ENCODE data around the gene PML. TPM values are rescaled to one million over a fixed set of nuclear protein-coding genes. Genes with fewer than 3 reads are reported as not detected.

PML gene, protein sequence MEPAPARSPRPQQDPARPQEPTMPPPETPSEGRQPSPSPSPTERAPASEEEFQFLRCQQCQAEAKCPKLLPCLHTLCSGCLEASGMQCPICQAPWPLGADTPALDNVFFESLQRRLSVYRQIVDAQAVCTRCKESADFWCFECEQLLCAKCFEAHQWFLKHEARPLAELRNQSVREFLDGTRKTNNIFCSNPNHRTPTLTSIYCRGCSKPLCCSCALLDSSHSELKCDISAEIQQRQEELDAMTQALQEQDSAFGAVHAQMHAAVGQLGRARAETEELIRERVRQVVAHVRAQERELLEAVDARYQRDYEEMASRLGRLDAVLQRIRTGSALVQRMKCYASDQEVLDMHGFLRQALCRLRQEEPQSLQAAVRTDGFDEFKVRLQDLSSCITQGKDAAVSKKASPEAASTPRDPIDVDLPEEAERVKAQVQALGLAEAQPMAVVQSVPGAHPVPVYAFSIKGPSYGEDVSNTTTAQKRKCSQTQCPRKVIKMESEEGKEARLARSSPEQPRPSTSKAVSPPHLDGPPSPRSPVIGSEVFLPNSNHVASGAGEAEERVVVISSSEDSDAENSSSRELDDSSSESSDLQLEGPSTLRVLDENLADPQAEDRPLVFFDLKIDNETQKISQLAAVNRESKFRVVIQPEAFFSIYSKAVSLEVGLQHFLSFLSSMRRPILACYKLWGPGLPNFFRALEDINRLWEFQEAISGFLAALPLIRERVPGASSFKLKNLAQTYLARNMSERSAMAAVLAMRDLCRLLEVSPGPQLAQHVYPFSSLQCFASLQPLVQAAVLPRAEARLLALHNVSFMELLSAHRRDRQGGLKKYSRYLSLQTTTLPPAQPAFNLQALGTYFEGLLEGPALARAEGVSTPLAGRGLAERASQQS
- 10.5 to 17.3 TPM (median 14.8 TPM) in 5 replicates for total RNA-seq (2022; extraction: Qiagen RNA extraction; ENCODE audit: low read depth)

DNA sequence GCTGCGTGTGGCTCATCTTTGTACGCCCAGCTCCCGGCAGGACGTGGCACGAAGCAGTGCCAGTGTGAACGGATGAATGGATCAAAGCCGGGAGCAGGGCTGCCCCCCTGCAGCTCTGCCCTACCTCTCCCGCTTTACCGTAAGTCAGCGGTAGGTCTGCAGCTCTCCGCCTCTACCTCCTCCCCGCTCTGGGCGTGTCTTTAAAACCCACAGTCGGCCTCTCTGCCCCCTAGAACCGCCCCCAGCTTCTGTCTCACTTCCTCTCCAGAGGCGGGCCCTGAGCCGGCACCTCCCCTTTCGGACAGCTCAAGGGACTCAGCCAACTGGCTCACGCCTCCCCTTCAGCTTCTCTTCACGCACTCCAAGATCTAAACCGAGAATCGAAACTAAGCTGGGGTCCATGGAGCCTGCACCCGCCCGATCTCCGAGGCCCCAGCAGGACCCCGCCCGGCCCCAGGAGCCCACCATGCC, at the start of gene PML:
TSS of gene PML (plus strand) at position 304 of the 471 bp plus-strand sequence. CDS start at position 401, 97 bp downstream.

DNA sequence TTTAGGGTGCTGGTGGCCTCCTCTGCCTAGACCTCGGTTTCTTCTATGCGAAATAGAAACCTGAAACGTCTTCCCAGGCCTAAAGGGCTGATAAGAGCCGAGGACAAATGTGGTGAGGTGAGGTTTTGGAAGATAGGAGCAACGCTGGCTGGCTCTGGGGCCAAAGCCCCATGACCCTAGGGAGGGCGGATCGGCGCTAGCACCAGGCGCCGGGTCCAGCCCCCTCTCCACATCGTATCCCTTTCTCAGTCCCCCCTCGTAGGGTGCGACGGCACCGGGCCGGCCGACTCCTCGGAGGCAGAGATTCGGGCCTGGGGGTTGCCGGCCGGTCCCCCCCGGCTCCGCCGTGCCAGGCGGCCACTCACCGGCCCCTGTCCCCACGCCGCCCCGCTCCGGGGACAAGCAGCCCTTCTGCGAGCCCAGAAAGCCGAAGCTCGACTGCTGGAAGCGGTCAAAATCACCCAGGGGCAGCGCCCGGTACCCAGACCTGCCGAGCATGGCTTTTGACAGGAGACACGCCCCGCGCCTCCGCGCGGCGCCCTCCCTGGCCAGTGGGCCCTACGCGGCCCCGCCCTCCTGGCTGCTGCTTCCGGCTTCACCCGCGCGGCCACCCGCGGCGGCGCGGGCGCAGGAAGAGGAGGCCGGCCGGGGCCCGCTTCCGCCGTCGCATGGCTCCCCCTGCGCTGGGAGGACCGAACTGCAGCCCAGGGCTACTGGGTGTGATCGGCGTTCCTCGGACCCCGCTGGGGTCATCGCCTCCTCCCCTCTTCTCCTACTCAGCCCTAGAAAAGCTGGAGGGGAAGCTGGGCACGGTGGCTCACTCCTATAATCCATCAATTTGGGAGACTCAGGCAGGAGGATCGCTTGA, 2.6 kb upstream of the PML start, which contains the start of gene STOML1:
TSS of gene STOML1 (minus strand) at position 570 of the 868 bp plus-strand sequence. CDS start at position 498, 72 bp downstream.

DNA sequence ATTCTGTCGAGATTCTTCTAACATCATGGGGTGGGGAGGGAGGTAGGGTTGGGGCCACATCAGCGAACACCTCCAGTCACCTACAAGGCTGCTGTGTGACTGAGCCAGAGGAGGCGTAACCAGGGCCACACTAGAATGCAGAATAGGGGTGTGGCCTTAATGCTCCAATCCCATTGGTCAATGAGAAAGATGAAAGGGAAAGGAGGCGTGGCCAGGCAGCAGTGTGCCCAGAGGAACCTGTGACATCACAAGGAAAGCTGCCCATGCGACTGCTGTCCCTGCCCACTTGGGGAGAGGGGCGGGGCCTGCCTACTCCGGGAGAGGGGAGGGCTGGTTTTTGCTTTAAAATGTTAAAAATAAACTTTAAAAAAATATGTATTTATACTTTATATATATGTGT, 87.9 kb downstream of the PML start, which contains the start of gene GOLGA6A:
TSS of gene GOLGA6A (minus strand) at position 101 of the 400 bp plus-strand sequence. CDS start at position 60, 41 bp downstream.

Other genes with a start within 250 kb of the PML start
- gene INSYN1, start 241.4 kb upstream of the PML start, total RNA-seq (2022; extraction: Qiagen RNA extraction; ENCODE audit: low read depth): 1.2 to 2.4 TPM (median 2.0 TPM) in 5 replicates
- not detected in 5 replicates for gene TBC1D21, start 121.2 kb upstream of the PML start, total RNA-seq (2022; extraction: Qiagen RNA extraction; ENCODE audit: low read depth)
- 0.59 to 1.1 TPM (median 0.76 TPM) in 5 replicates for gene LOXL1, start 68.3 kb upstream of the PML start, total RNA-seq (2022; extraction: Qiagen RNA extraction; ENCODE audit: low read depth)
- gene STOML1, start 2.4 kb upstream of the PML start, total RNA-seq (2022; extraction: Qiagen RNA extraction; ENCODE audit: low read depth): 8.4 to 12.3 TPM (median 10.5 TPM) in 5 replicates
- gene GOLGA6A, start 87.8 kb downstream of the PML start, total RNA-seq (2022; extraction: Qiagen RNA extraction; ENCODE audit: low read depth): 0.07 to 0.13 TPM (median 0.08 TPM) in 4 of 5 replicates, not detected in the other
- gene ISLR2, start 135.9 kb downstream of the PML start, total RNA-seq (2022; extraction: Qiagen RNA extraction; ENCODE audit: low read depth): 0.15 to 0.29 TPM (median 0.20 TPM) in 4 of 5 replicates, not detected in the other
- gene ISLR, start 179.0 kb downstream of the PML start, total RNA-seq (2022; extraction: Qiagen RNA extraction; ENCODE audit: low read depth): 0.14 to 0.59 TPM (median 0.25 TPM) in 5 replicates
- 41.7 to 72.7 TPM (median 62.4 TPM) in 5 replicates for gene STRA6, start 208.1 kb downstream of the PML start, total RNA-seq (2022; extraction: Qiagen RNA extraction; ENCODE audit: low read depth)
- gene CCDC33, start 241.6 kb downstream of the PML start, total RNA-seq (2022; extraction: Qiagen RNA extraction; ENCODE audit: low read depth): 5.2 to 7.0 TPM (median 6.0 TPM) in 5 replicates

Measured in A549 treated with RU486 at 1 μM for 4 hours (cell line).